Lung microvascular endothelial cell (primary cell): ENCODE results near the gene RNASE8. TPM values are rescaled to one million over a fixed set of nuclear protein-coding genes. Genes with fewer than 3 reads are reported as not detected.

ENCODE experiments used
- DNase-seq, 2 donors: peaks; one replicate each; pipeline versions ENCODE4 v3.0.0 to v3.0.0-alpha.2; 2010; ENCODE audit warnings: low read depth in 2 of 2
- total RNA-seq: library from RNA; depleted of rRNA; stranded (reverse); fragments of >200 nt; gene quantifications from 2 replicates; pipeline ENCODE4 v1.2.1, GENCODE V29; 2014

The RNASE8 gene
- total RNA-seq, 1 donor from 2014 or later, result not detected

- DNase-seq, result no peak
Observed at GRCh38 chr14:21090940-21091663, 33.5 kb downstream of the RNASE8 start.

- DNase-seq, result no peak
Observed at GRCh38 chr14:21091821-21092272, 34.2 kb downstream of the RNASE8 start.

- peak; percentile 75 to 88 for DNase-seq
Observed at GRCh38 chr14:21092273-21093011, 34.8 kb downstream of the RNASE8 start.

- DNase-seq, result no peak
Observed at GRCh38 chr14:21093018-21093417, 35.4 kb downstream of the RNASE8 start.

GRCh38 chr14:21093769-21094681 is 36.4 kb downstream of the RNASE8 start:
- no peak for DNase-seq

GRCh38 chr14:21095430-21096205 is 38.0 kb downstream of the RNASE8 start:
- peak; percentile 41 to 78 for DNase-seq

GRCh38 chr14:21096438-21096837 is 38.8 kb downstream of the RNASE8 start:
- no peak for DNase-seq

GRCh38 chr14:21096978-21097635 is 39.5 kb downstream of the RNASE8 start:
- no peak for DNase-seq

- no peak for DNase-seq
Observed at GRCh38 chr14:21097636-21098075, 40.0 kb downstream of the RNASE8 start.

- DNase-seq, result peak; percentile 39
Observed at GRCh38 chr14:21098076-21098891, 40.7 kb downstream of the RNASE8 start, which contains the start of gene ZNF219. ZNF219 (minus strand) TSS chr14:21098655; CDS start chr14:21093591, 5,064 bp downstream.

GRCh38 chr14:21098892-21099595 is 41.4 kb downstream of the RNASE8 start:
- no peak for DNase-seq

GRCh38 chr14:21099596-21099985 is 42.0 kb downstream of the RNASE8 start:
- DNase-seq, result no peak

GRCh38 chr14:21100931-21101330 is 43.3 kb downstream of the RNASE8 start, which contains the start of gene TMEM253:
TMEM253 (plus strand) TSS chr14:21101066; CDS start chr14:21101344, 278 bp downstream.
- DNase-seq, result no peak

GRCh38 chr14:21101802-21102413 is 44.3 kb downstream of the RNASE8 start:
- DNase-seq, result no peak

GRCh38 chr14:21102521-21103410 is 45.1 kb downstream of the RNASE8 start:
- DNase-seq, result no peak

- DNase-seq, result no peak
Observed at GRCh38 chr14:21103411-21103709, 45.7 kb downstream of the RNASE8 start.

GRCh38 chr14:21103710-21104447 is 46.3 kb downstream of the RNASE8 start:
- DNase-seq, result peak; percentile 95 to 97
